Effector memory CD4-positive, alpha-beta T cell (primary cell): ENCODE measurements around the gene WASHC3.
"Not testable (repeated sequence)": the region's sequence is repeated elsewhere in the genome, so short reads cannot be mapped to it uniquely, and the experiment has no call there.

Source experiments
- DNase-seq, 3 donors: peaks; one replicate each; pipeline ENCODE4 v3.0.0-alpha.2; 2020
- H3K27ac ChIP-seq: 2 replicates; pipeline ENCODE4 v1.7.0; 2013; ENCODE audit warnings: mild to moderate bottlenecking, low read length, moderate library complexity; ENCODE audit not compliant: insufficient read depth, poor library complexity, severe bottlenecking
- H3K27me3 ChIP-seq: replicated peaks from 2 replicates; pipeline ENCODE4 v1.7.0; 2013; ENCODE audit warnings: mild to moderate bottlenecking, low read length; ENCODE audit not compliant: insufficient read depth, control insufficient read depth, poor library complexity, severe bottlenecking
- H3K36me3 ChIP-seq: 2 replicates; pipeline ENCODE4 v1.7.0; 2013; ENCODE audit warnings: mild to moderate bottlenecking, low read length, moderate library complexity; ENCODE audit not compliant: control insufficient read depth, insufficient read depth
- H3K4me1 ChIP-seq: 2 replicates; pipeline ENCODE4 v1.7.0; 2013; ENCODE audit warnings: low read length, mild to moderate bottlenecking; ENCODE audit not compliant: control insufficient read depth, insufficient read depth, poor library complexity, severe bottlenecking
- H3K4me3 ChIP-seq: 2 replicates; pipeline ENCODE4 v1.7.0; 2013; ENCODE audit warnings: low read length, low read depth, mild to moderate bottlenecking; ENCODE audit not compliant: insufficient read depth, poor library complexity, severe bottlenecking
- H3K9me3 ChIP-seq: 2 replicates; pipeline ENCODE4 v1.7.0; 2013; ENCODE audit warnings: mild to moderate bottlenecking, low read length, moderate library complexity; ENCODE audit not compliant: control insufficient read depth

The WASHC3 gene

DNA sequence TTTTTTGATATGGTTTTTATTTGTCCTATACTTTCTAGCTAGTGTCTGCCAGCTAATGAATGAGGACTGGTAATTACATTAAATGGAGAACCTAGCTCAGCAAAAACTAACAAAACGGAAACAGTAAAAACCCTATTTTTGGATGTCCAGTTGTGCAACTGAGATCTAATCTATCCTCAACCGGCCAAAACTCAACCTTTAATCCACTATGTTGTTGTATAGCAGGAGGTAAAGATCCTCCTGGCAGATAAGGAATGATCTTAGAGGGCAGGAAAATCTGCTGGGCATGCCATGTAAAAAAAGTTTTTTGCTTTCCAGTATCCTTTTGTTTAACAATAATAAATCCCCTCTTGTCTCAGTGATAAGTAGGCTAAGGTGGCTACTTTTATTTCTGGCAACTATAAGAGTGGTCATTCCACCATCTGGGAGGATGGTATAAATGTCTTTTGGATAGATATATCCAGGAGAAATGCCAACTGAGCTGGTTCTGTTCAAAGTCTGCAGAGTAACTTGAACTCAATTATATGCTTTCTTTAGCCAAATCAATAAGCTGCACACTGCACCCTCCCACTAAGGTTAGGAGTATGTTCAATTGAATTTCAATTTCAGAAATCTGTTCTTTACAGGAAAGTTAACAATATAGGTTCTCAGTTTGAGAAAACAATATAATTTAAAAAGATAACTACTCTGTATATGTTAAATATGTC lies 40.1 kb downstream of the WASHC3 start:
- no peaks in the 10 kb centered on the region for H3K9me3 ChIP-seq
- H3K4me3 ChIP-seq = no peak overlapping the region
- H3K27ac ChIP-seq = no peak overlapping the region
- H3K36me3 ChIP-seq = peaks cover 40% of the 10 kb centered on the region
- H3K4me1 ChIP-seq = no peaks in the 10 kb centered on the region
- DNase-seq = no peak
- no peaks in the 10 kb centered on the region for H3K27me3 ChIP-seq

GRCh38 chr12:102018607-102019006 lies 43.2 kb downstream of the WASHC3 start:
- H3K9me3 ChIP-seq, H3K27ac ChIP-seq, H3K27me3 ChIP-seq, H3K4me3 ChIP-seq, DNase-seq, H3K4me1 ChIP-seq: not testable (repeated sequence)
- H3K36me3 ChIP-seq = peaks cover 22% of the 10 kb centered on the region

- Histone ChIP-seq H3K4me3 (no peak overlapping the region), H3K27me3 (no peaks in the 10 kb centered on the region), H3K36me3 (peaks cover 24% of the 10 kb centered on the region), H3K9me3 (no peaks in the 10 kb centered on the region), H3K27ac (no peak overlapping the region), H3K4me1 (no peaks in the 10 kb centered on the region)
- DNase-seq = no peak
These were observed 45.3 kb downstream of the WASHC3 start for GRCh38 chr12:102016472-102016871.

DNA sequence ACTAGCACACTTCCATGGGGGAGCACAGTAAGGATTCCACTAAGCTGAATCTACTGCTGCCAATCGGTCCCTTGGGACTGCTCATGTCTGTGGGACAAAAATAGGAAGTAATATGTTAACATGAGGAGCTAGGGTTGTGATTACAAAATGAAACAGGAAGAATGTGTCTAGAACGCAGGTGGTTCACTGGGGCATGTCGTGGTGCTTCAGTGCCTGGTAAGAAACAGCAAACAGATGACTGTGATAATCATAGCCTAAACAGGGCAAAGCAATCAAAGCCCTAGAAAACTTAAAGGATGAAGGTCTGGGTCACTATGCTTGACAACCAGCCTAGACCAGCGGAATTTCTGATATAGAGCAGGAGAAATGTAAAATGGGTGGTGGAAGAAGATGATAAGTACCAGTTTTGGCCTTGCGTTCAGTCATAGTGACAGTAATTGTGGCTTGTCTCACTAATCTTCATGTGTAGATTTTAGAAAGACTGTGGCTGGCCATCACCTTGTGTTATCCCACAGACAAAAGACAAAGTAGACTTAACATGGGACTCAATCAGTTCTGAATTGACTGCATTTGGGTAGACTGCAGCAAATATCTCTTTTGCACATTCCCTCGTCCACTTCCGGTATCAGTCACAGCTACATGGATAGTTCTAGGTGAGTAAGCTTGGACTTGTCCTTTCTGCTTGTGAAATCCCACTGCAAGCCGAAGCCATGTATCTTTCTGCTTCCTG lies 51.4 kb downstream of the WASHC3 start:
- H3K27ac ChIP-seq = no peak overlapping the region
- no peak overlapping the region for H3K4me3 ChIP-seq
- H3K27me3 ChIP-seq = no peaks in the 10 kb centered on the region
- peaks cover 23% of the 10 kb centered on the region for H3K36me3 ChIP-seq
- no peak for DNase-seq
- no peaks in the 10 kb centered on the region for H3K4me1 ChIP-seq
- H3K9me3 ChIP-seq = no peaks in the 10 kb centered on the region

- no peak overlapping the region for H3K27ac ChIP-seq
- no peak overlapping the region for H3K4me3 ChIP-seq
- peaks cover 23% of the 10 kb centered on the region for H3K36me3 ChIP-seq
- H3K4me1 ChIP-seq = no peaks in the 10 kb centered on the region
- H3K27me3 ChIP-seq = no peaks in the 10 kb centered on the region
- H3K9me3 ChIP-seq = no peaks in the 10 kb centered on the region
- DNase-seq = no peak
These were observed 52.0 kb downstream of the WASHC3 start for GRCh38 chr12:102009796-102010195.

- H3K27ac ChIP-seq = no peak overlapping the region
- no peaks in the 10 kb centered on the region for H3K27me3 ChIP-seq
- DNase-seq = no peak
- H3K4me3 ChIP-seq = no peak overlapping the region
- no peaks in the 10 kb centered on the region for H3K4me1 ChIP-seq
- H3K9me3 ChIP-seq = no peaks in the 10 kb centered on the region
- peaks cover 23% of the 10 kb centered on the region for H3K36me3 ChIP-seq
These were observed 53.1 kb downstream of the WASHC3 start for GRCh38 chr12:102008615-102009126.

DNA sequence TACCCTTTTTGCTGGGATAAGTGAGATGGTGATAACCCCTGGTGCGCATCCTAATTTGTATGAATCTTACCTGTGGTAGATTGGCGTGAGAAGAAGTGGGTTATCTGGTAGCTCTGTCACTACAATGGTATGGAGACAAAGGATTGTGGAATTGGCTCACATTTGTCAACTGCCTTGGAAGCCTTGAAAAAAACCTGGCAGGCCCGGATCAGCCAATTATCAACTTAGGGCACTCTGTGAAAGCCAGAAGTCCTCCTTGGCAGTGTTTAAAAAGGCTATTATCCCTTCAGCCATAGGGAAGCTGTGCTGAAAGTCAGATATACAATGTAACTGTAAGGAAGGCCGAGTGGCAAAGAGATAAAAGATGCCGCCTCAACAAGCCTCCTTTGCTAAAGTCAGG lies 56.5 kb downstream of the WASHC3 start:
- no peak overlapping the region for H3K27ac ChIP-seq
- H3K9me3 ChIP-seq = no peaks in the 10 kb centered on the region
- no peaks in the 10 kb centered on the region for H3K36me3 ChIP-seq
- H3K27me3 ChIP-seq = no peaks in the 10 kb centered on the region
- H3K4me3 ChIP-seq = no peak overlapping the region
- no peaks in the 10 kb centered on the region for H3K4me1 ChIP-seq
- no peak for DNase-seq

DNA sequence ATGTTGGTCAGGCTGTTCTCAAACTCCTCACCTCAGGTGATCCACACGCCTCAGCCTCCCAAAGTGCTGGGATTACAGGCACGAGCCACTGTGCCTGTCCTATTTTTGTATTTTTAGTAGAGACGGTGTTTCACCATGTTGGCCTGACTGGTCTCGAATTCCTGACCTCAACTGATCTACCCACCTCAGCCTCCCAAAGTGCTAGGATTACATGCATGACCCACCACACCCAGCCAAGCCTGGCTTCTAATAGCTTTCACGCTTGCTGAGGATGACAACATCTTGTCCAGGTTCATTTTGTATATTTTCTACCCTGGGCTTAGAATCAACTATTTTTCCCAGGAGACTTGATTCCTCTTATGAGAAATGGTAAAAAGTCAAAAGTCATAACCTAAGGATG lies 64.7 kb downstream of the WASHC3 start:
- Histone ChIP-seq H3K9me3 (no peaks in the 10 kb centered on the region), H3K36me3 (no peaks in the 10 kb centered on the region), H3K4me1 (no peaks in the 10 kb centered on the region), H3K4me3 (no peak overlapping the region), H3K27ac (no peak overlapping the region), H3K27me3 (peaks cover 3% of the 10 kb centered on the region)
- DNase-seq = no peak

DNA sequence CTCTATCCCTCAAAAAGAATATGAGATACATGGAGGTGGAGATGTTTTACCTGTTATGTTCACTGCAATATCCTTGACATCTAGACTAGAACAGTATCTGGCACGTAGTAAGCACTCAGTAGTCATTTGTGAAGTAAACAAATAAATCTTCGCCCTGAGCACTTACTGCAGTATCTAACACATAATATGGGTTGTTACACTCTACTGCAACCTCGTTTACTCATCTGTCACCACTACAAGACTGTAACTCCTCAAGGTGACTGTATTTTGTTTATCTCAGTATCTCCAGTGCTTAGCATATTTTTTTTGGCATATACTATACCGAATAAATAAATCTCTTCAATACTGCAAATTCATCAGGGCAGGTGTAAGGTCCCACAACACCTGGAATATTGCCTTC lies 66.1 kb downstream of the WASHC3 start:
- Histone ChIP-seq H3K27ac (no peak overlapping the region), H3K27me3 (peaks cover 3% of the 10 kb centered on the region), H3K4me1 (no peaks in the 10 kb centered on the region), H3K9me3 (no peaks in the 10 kb centered on the region), H3K4me3 (no peak overlapping the region), H3K36me3 (no peaks in the 10 kb centered on the region)
- no peak for DNase-seq

DNA sequence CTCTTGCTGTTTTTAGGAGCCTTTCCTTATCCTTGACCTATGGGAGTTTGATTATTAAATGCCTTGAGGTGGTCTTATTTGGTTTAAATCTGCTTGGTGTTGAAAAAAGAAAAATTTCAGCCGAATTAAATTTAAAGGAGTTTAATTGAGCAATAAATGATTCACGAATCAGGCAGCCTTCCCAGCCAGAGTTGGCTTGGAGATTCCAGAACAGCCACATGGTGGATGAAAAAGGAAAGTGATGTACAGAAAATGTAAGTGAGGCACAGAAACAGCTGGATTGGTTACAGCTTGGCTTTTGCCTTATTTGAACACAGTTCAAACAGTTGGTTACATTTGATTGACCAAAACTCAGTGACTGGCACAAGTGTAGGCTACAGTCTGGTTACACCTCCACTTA lies 69.7 kb downstream of the WASHC3 start:
- Histone ChIP-seq H3K4me3 (no peak overlapping the region), H3K27me3 (peaks cover 3% of the 10 kb centered on the region), H3K27ac (no peak overlapping the region), H3K4me1 (no peaks in the 10 kb centered on the region), H3K36me3 (no peaks in the 10 kb centered on the region), H3K9me3 (no peaks in the 10 kb centered on the region)
- no peak for DNase-seq
